HG02588 (cell line): Measurements from ENCODE around the gene AASDHPPT.
"Not testable (repeated sequence)": the region's sequence is repeated elsewhere in the genome, so short reads cannot be mapped to it uniquely, and the experiment has no call there.

Experiments
- ATAC-seq: cut with Tn5 transposase; IDR thresholded peaks from one replicate; pipeline ENCODE4 v1.9.1; 2021; ENCODE audit warnings: mild to moderate bottlenecking, moderate library complexity; ENCODE audit not compliant: unreplicated experiment

Gene AASDHPPT

GRCh38 chr11:106077609-106078455 lies at the start of gene AASDHPPT:
Gene AASDHPPT (plus strand): TSS chr11:106077662. CDS start chr11:106077711, 49 bp downstream.
- ATAC-seq, result peak; percentile 15

GRCh38 chr11:106030609-106031008 lies 46.9 kb upstream of the AASDHPPT start:
- no peak for ATAC-seq

GRCh38 chr11:106031202-106031810 lies 46.2 kb upstream of the AASDHPPT start:
- peak; percentile 55 for ATAC-seq

GRCh38 chr11:106031936-106032335 lies 45.5 kb upstream of the AASDHPPT start:
- no peak for ATAC-seq

GRCh38 chr11:106032861-106033260 lies 44.6 kb upstream of the AASDHPPT start:
- ATAC-seq, result no peak

- no peak for ATAC-seq
Measured at GRCh38 chr11:106043540-106043939, 33.9 kb upstream of the AASDHPPT start.

GRCh38 chr11:106047631-106048030 lies 29.8 kb upstream of the AASDHPPT start:
- ATAC-seq, result no peak

GRCh38 chr11:106049727-106050476 lies 27.6 kb upstream of the AASDHPPT start:
- ATAC-seq, result no peak

- ATAC-seq, result no peak
Measured at GRCh38 chr11:106051103-106051502, 26.4 kb upstream of the AASDHPPT start.

- ATAC-seq, result not testable (repeated sequence)
Measured at GRCh38 chr11:106058377-106058776, 19.1 kb upstream of the AASDHPPT start.

- ATAC-seq, result no peak
Measured at GRCh38 chr11:106059617-106060016, 17.8 kb upstream of the AASDHPPT start.

GRCh38 chr11:106061249-106061784 lies 16.1 kb upstream of the AASDHPPT start:
- ATAC-seq, result no peak

- peak; percentile 58 for ATAC-seq
Measured at GRCh38 chr11:106061954-106062949, 15.2 kb upstream of the AASDHPPT start.

- ATAC-seq, result no peak
Measured at GRCh38 chr11:106063009-106063408, 14.5 kb upstream of the AASDHPPT start.

GRCh38 chr11:106070606-106071005 lies 6.9 kb upstream of the AASDHPPT start:
- ATAC-seq, result no peak

- no peak for ATAC-seq
Measured at GRCh38 chr11:106072804-106073203, 4.7 kb upstream of the AASDHPPT start.

- no peak for ATAC-seq
Measured at GRCh38 chr11:106076171-106076918, 1.1 kb upstream of the AASDHPPT start.

- peak; percentile 95 for ATAC-seq
Measured at GRCh38 chr11:106076919-106077608, 398 bp upstream of the AASDHPPT start, which contains the start of gene KBTBD3. Gene KBTBD3 (minus strand): TSS chr11:106077347. CDS start chr11:106059097, 18,250 bp downstream.

GRCh38 chr11:106082096-106082495 lies 4.6 kb downstream of the AASDHPPT start:
- ATAC-seq, result no peak
